Hepatocyte (in vitro differentiated cells): ENCODE data around the gene ADAMTSL1. TPM values are rescaled to one million over a fixed set of nuclear protein-coding genes. Genes with fewer than 3 reads are reported as not detected.
A peak's percentile ranks its signal among the peaks of the same experiment; 100 is the strongest.

Source experiments
- DNase-seq: peaks from one replicate; pipeline ENCODE4 v3.0.0-alpha.2; 2016; ENCODE audit warnings: low spot score
- H2AFZ ChIP-seq: fragments of 200-600 bp; sonication (generic); 2 replicates; pipeline ENCODE4 v1.6.0; 2016; ENCODE audit warnings: antibody characterized with exemption, mild to moderate bottlenecking
- H3K27ac ChIP-seq: fragments of 200-600 bp; sonication (generic); 2 replicates; pipeline ENCODE4 v1.5.1; 2016; ENCODE audit warnings: mild to moderate bottlenecking
- H3K27me3 ChIP-seq: fragments of 200-600 bp; sonication (generic); 2 replicates; pipeline ENCODE4 v1.6.1; 2016
- H3K36me3 ChIP-seq: fragments of 200-600 bp; sonication (generic); replicated peaks from 2 replicates; pipeline ENCODE4 v1.5.1; 2016; ENCODE audit warnings: low read depth; ENCODE audit not compliant: insufficient read depth
- H3K4me1 ChIP-seq: fragments of 200-600 bp; sonication (generic); 2 replicates; pipeline ENCODE4 v1.5.1; 2016; ENCODE audit warnings: mild to moderate bottlenecking, moderate library complexity; ENCODE audit not compliant: insufficient read depth
- H3K4me2 ChIP-seq: fragments of 200-600 bp; sonication (generic); 2 replicates; pipeline ENCODE4 v1.6.0; 2016
- H3K4me3 ChIP-seq: fragments of 200-600 bp; sonication (generic); 2 replicates; pipeline ENCODE4 v1.5.1; 2016; ENCODE audit warnings: mild to moderate bottlenecking
- H3K79me2 ChIP-seq: fragments of 200-600 bp; sonication (generic); 2 replicates; pipeline ENCODE4 v1.6.0; 2017; ENCODE audit warnings: mild to moderate bottlenecking
- H3K9me2 ChIP-seq: fragments of 200-600 bp; sonication (generic); replicated peaks from 2 replicates; pipeline ENCODE4 v1.6.0; 2017; ENCODE audit warnings: mild to moderate bottlenecking; ENCODE audit not compliant: insufficient read depth
- H3K9me3 ChIP-seq: fragments of 200-600 bp; sonication (generic); 2 replicates; pipeline ENCODE4 v1.5.1; 2016; ENCODE audit warnings: low read depth, mild to moderate bottlenecking
- H4K20me1 ChIP-seq: fragments of 200-600 bp; sonication (generic); 2 replicates; pipeline ENCODE4 v1.6.0; 2016; ENCODE audit warnings: mild to moderate bottlenecking; ENCODE audit not compliant: insufficient read depth, poor library complexity, severe bottlenecking
- CTCF ChIP-seq: fragments of 200-600 bp; sonication (generic); IDR thresholded peaks from 2 replicates; pipeline ENCODE4 v1.5.1; 2016; ENCODE audit warnings: antibody characterized with exemption, mild to moderate bottlenecking; ENCODE audit not compliant: poor library complexity
- EZH2 ChIP-seq: fragments of 200-600 bp; sonication (generic); IDR thresholded peaks from 2 replicates; pipeline ENCODE4 v1.6.1; 2016; ENCODE audit warnings: antibody characterized with exemption, mild to moderate bottlenecking, borderline replicate concordance
- EZH2phosphoT487 ChIP-seq: fragments of 200-600 bp; sonication (generic); IDR thresholded peaks from one replicate; pipeline ENCODE4 v1.6.1; 2018; ENCODE audit warnings: antibody characterized with exemption, mild to moderate bottlenecking, low read depth, moderate library complexity; ENCODE audit not compliant: unreplicated experiment, severe bottlenecking
- WGBS: methylation state at CpG from one replicate; pipeline ENCODE4 v1.1.6; 2016; ENCODE audit warnings: low lambda C conversion rate; ENCODE audit errors: missing lambda C conversion rate; 5-methylcytosine and 5-hydroxymethylcytosine counted together
- polyA plus RNA-seq: library from polyadenylated mRNA; unstranded; fragments of >200 nt; fragmentation: Nextera tagmentation; extraction: Ambion mirVana; gene quantifications from 2 replicates; pipeline ENCODE4 v1.2.1, GENCODE V29; 2016
- total RNA-seq: library from RNA; depleted of rRNA; stranded (reverse); fragments of >200 nt; gene quantifications from 2 replicates; pipeline ENCODE4 v1.2.3, GENCODE V29; 2014

Gene ADAMTSL1
- total and polyA plus RNA-seq, 2 experiments from 2014 or later: 7.2 to 24.0 TPM

GRCh38 chr9:18478501-18479361 lies 4.8 kb downstream of the ADAMTSL1 start:
- H3K4me2 ChIP-seq: peak overlapping the region; percentile 71
- H4K20me1 ChIP-seq: no peaks in the 10 kb centered on the region
- no peak overlapping the region for H2AFZ ChIP-seq
- H3K27me3 ChIP-seq: no peaks in the 10 kb centered on the region
- no peak for DNase-seq
- 86% methylated on average over 7 of the region's 7 CpGs for WGBS
- H3K79me2 ChIP-seq: peaks cover 16% of the 10 kb centered on the region
- H3K27ac ChIP-seq: peak overlapping the region; percentile 18
- peaks cover 3% of the 10 kb centered on the region for H3K4me1 ChIP-seq
- no peaks in the 10 kb centered on the region for H3K36me3 ChIP-seq
- TF ChIP-seq EZH2phosphoT487 (no peak), EZH2 (no peak), CTCF (no peak)
- no peaks in the 10 kb centered on the region for H3K9me2 ChIP-seq
- no peak overlapping the region for H3K4me3 ChIP-seq
- no peaks in the 10 kb centered on the region for H3K9me3 ChIP-seq

GRCh38 chr9:18479405-18479804 lies 5.5 kb downstream of the ADAMTSL1 start:
- 85% methylated on average over 3 of the region's 3 CpGs for WGBS
- Histone ChIP-seq H3K9me3 (no peaks in the 10 kb centered on the region), H3K79me2 (peaks cover 16% of the 10 kb centered on the region), H2AFZ (no peak overlapping the region), H3K4me1 (peaks cover 3% of the 10 kb centered on the region), H3K4me2 (no peak overlapping the region), H3K27ac (no peak overlapping the region), H3K9me2 (no peaks in the 10 kb centered on the region), H3K36me3 (no peaks in the 10 kb centered on the region), H3K4me3 (no peak overlapping the region), H4K20me1 (no peaks in the 10 kb centered on the region), H3K27me3 (no peaks in the 10 kb centered on the region)
- DNase-seq: no peak
- no peak for TF ChIP-seq EZH2phosphoT487
- TF ChIP-seq EZH2: no peak
- TF ChIP-seq CTCF: no peak

GRCh38 chr9:18480662-18481093 lies 6.7 kb downstream of the ADAMTSL1 start:
- no peaks in the 10 kb centered on the region for H3K36me3 ChIP-seq
- H3K79me2 ChIP-seq: peaks cover 16% of the 10 kb centered on the region
- no peak overlapping the region for H2AFZ ChIP-seq
- TF ChIP-seq CTCF: no peak
- no peak for TF ChIP-seq EZH2
- no peak for TF ChIP-seq EZH2phosphoT487
- H3K4me3 ChIP-seq: no peak overlapping the region
- H3K27me3 ChIP-seq: no peaks in the 10 kb centered on the region
- no peaks in the 10 kb centered on the region for H4K20me1 ChIP-seq
- H3K4me1 ChIP-seq: no peaks in the 10 kb centered on the region
- H3K9me3 ChIP-seq: no peaks in the 10 kb centered on the region
- DNase-seq: no peak
- no peaks in the 10 kb centered on the region for H3K9me2 ChIP-seq
- WGBS: 63% methylated on average over 3 of the region's 3 CpGs
- no peak overlapping the region for H3K4me2 ChIP-seq
- H3K27ac ChIP-seq: no peak overlapping the region
